Measurements from ENCODE around the gene CDH4. TPM values are rescaled to one million over a fixed set of nuclear protein-coding genes. Genes with fewer than 3 reads are reported as not detected.

CDH4 gene
- total RNA-seq, 4 donors from 2014 or later, result not detected

DNA sequence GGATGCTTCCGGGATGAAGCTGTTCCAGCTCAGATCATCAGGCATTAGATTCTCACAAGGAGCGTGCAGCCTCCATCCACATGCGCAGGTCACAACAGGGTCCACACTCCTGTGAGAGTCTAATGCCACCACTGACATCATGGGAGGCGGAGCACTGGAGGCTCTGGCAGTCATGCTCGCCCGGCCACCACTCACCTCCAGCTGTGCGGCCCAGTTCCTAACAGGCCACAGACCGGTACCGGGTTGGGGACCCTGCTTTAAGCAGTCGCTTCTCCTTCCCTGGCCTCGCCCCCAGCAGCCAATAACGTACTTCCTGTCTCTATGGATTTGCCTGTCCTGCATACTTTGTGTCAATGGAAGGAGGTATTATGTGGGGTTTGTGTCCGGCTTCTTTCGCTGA is 576.8 kb downstream of the CDH4 start:
- TF ChIP-seq EP300 (IDR thresholded peaks at IDR 0.05; ENCODE audit: low read depth), result no peak
- TF ChIP-seq, protein P1, sequence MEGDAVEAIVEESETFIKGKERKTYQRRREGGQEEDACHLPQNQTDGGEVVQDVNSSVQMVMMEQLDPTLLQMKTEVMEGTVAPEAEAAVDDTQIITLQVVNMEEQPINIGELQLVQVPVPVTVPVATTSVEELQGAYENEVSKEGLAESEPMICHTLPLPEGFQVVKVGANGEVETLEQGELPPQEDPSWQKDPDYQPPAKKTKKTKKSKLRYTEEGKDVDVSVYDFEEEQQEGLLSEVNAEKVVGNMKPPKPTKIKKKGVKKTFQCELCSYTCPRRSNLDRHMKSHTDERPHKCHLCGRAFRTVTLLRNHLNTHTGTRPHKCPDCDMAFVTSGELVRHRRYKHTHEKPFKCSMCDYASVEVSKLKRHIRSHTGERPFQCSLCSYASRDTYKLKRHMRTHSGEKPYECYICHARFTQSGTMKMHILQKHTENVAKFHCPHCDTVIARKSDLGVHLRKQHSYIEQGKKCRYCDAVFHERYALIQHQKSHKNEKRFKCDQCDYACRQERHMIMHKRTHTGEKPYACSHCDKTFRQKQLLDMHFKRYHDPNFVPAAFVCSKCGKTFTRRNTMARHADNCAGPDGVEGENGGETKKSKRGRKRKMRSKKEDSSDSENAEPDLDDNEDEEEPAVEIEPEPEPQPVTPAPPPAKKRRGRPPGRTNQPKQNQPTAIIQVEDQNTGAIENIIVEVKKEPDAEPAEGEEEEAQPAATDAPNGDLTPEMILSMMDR (IDR thresholded peaks at IDR 0.05), result no peak
- no peak for TF ChIP-seq POLR2AphosphoS5 (IDR thresholded peaks at IDR 0.05)
- TF ChIP-seq POLR2A (IDR thresholded peaks at IDR 0.05), result no peak
- 89% methylated on average over 14 of the region's 14 CpGs; no CpG with 5 or more reads in 1 of the 2 donors for WGBS, 2 donors (ENCODE audit: low coverage in 1 of 2)
- intact Hi-C loops (cut with DNase I; ENCODE audit: low total_unique reads) (no loop called here), in situ Hi-C loops (cut with MboI; ENCODE audit: low pct_ligation_motif_present in 1 of 4, low pct_unique_long_range_greater_than_20kb in 1 of 4, low sequenced_read_pairs in 3 of 4) (no loop called here)
- H3K27me3 ChIP-seq, result peaks cover 2% of the 10 kb centered on the region
- H3K9me3 ChIP-seq, result no peaks in the 10 kb centered on the region
- no peaks in the 10 kb centered on the region for H3K4me1 ChIP-seq
- no peak overlapping the region for H3K4me3 ChIP-seq
- DNase-seq, result no peak
- no peaks in the 10 kb centered on the region for H3K36me3 ChIP-seq
- H3K27ac ChIP-seq, result no peak overlapping the region

DNA sequence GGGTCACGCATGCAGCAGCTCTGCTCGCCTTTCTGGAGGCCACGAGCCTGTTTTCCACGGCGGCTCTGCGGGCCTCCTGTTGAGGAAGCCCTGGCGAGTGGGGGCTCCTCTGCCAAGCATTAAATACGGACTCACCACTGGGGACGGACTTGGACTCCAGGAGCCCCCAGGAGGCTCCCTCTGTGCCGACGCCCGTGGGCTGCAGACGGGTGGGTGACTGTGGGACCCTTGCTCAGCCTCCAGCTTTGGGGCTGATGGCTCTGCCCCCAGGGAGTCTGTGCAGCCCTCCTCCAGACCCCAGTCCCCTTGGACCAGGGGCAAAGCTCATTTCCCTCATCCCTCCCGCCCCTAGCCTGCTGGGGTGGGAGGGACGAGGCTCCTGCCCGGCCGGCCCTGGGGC is 577.5 kb downstream of the CDH4 start:
- H3K27me3 ChIP-seq, result peaks cover 2% of the 10 kb centered on the region
- TF ChIP-seq POLR2A (IDR thresholded peaks at IDR 0.05) (no peak), POLR2AphosphoS5 (IDR thresholded peaks at IDR 0.05) (no peak), EP300 (IDR thresholded peaks at IDR 0.05; ENCODE audit: low read depth) (no peak)
- TF ChIP-seq, protein P1 (IDR thresholded peaks at IDR 0.05), result no peak
- in situ Hi-C loops (cut with MboI; ENCODE audit: low pct_ligation_motif_present in 1 of 4, low pct_unique_long_range_greater_than_20kb in 1 of 4, low sequenced_read_pairs in 3 of 4), result no loop called here
- no peak for DNase-seq
- intact Hi-C loops (cut with DNase I; ENCODE audit: low total_unique reads), result no loop called here
- H3K4me1 ChIP-seq, result no peaks in the 10 kb centered on the region
- H3K9me3 ChIP-seq, result no peaks in the 10 kb centered on the region
- no peak overlapping the region for H3K27ac ChIP-seq
- no peak overlapping the region for H3K4me3 ChIP-seq
- no peaks in the 10 kb centered on the region for H3K36me3 ChIP-seq
- 81% methylated on average over 11 of the region's 17 CpGs; no CpG with 5 or more reads in 1 of the 2 donors for WGBS, 2 donors (ENCODE audit: low coverage in 1 of 2)

DNA sequence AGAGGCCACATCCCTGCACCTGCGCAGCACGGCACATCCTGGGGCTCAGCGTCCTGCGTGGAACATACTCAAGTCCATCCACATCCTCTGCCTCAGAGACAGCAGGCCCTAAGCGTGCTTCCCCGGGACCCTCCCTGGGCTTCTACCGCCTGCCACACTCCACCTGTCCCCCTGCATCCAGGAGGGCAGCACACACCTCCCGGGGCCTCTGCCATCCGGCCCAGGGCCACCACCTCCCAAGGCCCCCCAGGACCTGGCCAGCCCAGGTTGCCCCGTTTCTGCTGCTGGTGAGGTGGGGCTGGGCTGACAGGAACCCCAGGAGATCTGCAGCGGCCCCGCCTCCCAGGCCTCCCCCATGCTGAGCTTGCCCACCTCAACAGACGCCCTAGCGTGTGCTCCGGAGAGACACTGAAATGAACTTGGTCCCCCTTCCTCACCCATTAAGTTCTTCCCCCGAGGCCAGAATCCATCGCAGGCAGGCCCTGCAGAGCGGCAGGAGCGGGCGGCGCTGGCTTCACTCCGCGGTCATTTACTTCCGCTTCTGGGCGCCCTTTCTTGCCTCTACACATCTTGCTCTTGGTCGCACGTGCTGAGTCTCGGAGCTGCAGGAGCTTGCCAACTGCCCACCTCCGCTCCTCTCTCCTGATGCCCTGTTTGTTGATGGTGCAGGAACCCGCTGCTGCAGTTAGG is 578.3 kb downstream of the CDH4 start:
- DNase-seq, result no peak
- intact Hi-C loops (cut with DNase I; ENCODE audit: low total_unique reads), result no loop called here
- in situ Hi-C loops (cut with MboI; ENCODE audit: low pct_ligation_motif_present in 1 of 4, low pct_unique_long_range_greater_than_20kb in 1 of 4, low sequenced_read_pairs in 3 of 4), result no loop called here
- Histone ChIP-seq H3K27ac (no peak overlapping the region), H3K4me1 (no peaks in the 10 kb centered on the region), H3K9me3 (no peaks in the 10 kb centered on the region), H3K4me3 (no peak overlapping the region), H3K27me3 (peaks cover 2% of the 10 kb centered on the region), H3K36me3 (no peaks in the 10 kb centered on the region)
- WGBS, 2 donors (ENCODE audit: low coverage in 1 of 2), result 84 to 100% methylated on average over 4 to 29 of the region's 30 CpGs
- TF ChIP-seq POLR2AphosphoS5 (IDR thresholded peaks at IDR 0.05) (no peak), POLR2A (IDR thresholded peaks at IDR 0.05) (no peak), EP300 (IDR thresholded peaks at IDR 0.05; ENCODE audit: low read depth) (no peak)
- TF ChIP-seq, protein P1 (IDR thresholded peaks at IDR 0.05), result no peak

DNA sequence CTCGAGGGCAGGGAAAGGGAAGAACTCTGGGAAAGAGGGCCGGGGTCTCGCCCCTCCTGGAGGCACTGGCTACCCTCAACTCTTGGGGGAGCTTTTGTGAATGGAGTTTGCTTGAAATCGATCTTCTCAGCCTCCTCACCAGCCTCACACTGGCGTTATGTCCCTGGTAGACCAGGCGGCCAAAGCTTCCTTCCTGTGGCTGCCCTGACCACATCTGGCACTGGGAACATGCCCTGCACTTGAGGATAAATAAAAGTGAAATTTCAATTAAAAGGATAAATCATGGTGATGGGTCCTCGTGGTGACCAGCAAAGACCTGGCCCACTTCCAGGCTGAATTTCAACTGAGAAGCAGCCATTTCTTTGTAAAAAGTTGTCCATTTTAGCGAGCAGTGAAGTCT is 578.9 kb downstream of the CDH4 start:
- H3K9me3 ChIP-seq, result no peaks in the 10 kb centered on the region
- peaks cover 2% of the 10 kb centered on the region for H3K27me3 ChIP-seq
- intact Hi-C loops (cut with DNase I; ENCODE audit: low total_unique reads) (no loop called here), in situ Hi-C loops (cut with MboI; ENCODE audit: low pct_ligation_motif_present in 1 of 4, low pct_unique_long_range_greater_than_20kb in 1 of 4, low sequenced_read_pairs in 3 of 4) (no loop called here)
- H3K4me1 ChIP-seq, result no peaks in the 10 kb centered on the region
- WGBS, 2 donors (ENCODE audit: low coverage in 1 of 2), result 46 to 48% methylated on average over 4 to 8 of the region's 8 CpGs
- H3K36me3 ChIP-seq, result no peaks in the 10 kb centered on the region
- H3K27ac ChIP-seq, result no peak overlapping the region
- TF ChIP-seq POLR2AphosphoS5 (IDR thresholded peaks at IDR 0.05) (no peak), EP300 (IDR thresholded peaks at IDR 0.05; ENCODE audit: low read depth) (no peak), POLR2A (IDR thresholded peaks at IDR 0.05) (no peak)
- TF ChIP-seq, protein P1 (IDR thresholded peaks at IDR 0.05), result no peak
- no peak overlapping the region for H3K4me3 ChIP-seq
- DNase-seq, result no peak
